ENCODE results near the gene SKA1. TPM values are rescaled to one million over a fixed set of nuclear protein-coding genes. Genes with fewer than 3 reads are reported as not detected.

SKA1 gene
- total RNA-seq, 1 experiment from 2014 or later, result 20.6 TPM

GRCh38 chr18:50359806-50360205 lies 15.0 kb upstream of the SKA1 start:
- Histone ChIP-seq H4K20me1 (ENCODE audit: control insufficient read depth, insufficient read depth, insufficient read length) (no peaks in the 10 kb centered on the region), H2AFZ (ENCODE audit: low read length) (no peak overlapping the region), H3K27ac (ENCODE audit: insufficient read length, low read depth, low read length) (no peak overlapping the region), H2BK20ac (ENCODE audit: low read depth, low read length, poor library complexity, severe bottlenecking) (no peak overlapping the region), H2BK120ac (ENCODE audit: low read depth, low read length, poor library complexity, severe bottlenecking) (no peak overlapping the region), H2BK15ac (ENCODE audit: low read depth, low read length) (no peak overlapping the region), H3K79me1 (ENCODE audit: insufficient read depth, low read depth, low read length, poor library complexity, severe bottlenecking) (no peaks in the 10 kb centered on the region), H3K9me3 (ENCODE audit: control insufficient read depth, low read depth, low read length) (no peaks in the 10 kb centered on the region), H3K56ac (ENCODE audit: insufficient read length, low read depth, low read length) (no peak overlapping the region), H2AK5ac (ENCODE audit: insufficient read length, low read length) (no peak overlapping the region), H3K79me2 (ENCODE audit: insufficient read depth, low read length) (no peaks in the 10 kb centered on the region), H3K23me2 (ENCODE audit: insufficient read length, low read depth, low read length, poor library complexity, severe bottlenecking) (no peaks in the 10 kb centered on the region), H2BK5ac (ENCODE audit: insufficient read length, low read length) (no peak overlapping the region), H4K5ac (ENCODE audit: insufficient read length, low read depth, low read length) (no peak overlapping the region), H3K4me2 (ENCODE audit: insufficient read depth, insufficient read length, low read length) (no peak overlapping the region), H3T11ph (ENCODE audit: low read length) (no peak overlapping the region), H4K91ac (ENCODE audit: insufficient read length, low read depth, low read length) (no peak overlapping the region), H3K18ac (ENCODE audit: insufficient read length, low read depth, low read length) (no peak overlapping the region), H4K8ac (replicated peaks; ENCODE audit: insufficient read length, low read depth, low read length) (no peak overlapping the region), H2BK12ac (ENCODE audit: insufficient read length, low read depth, low read length) (no peak overlapping the region), H3K4ac (ENCODE audit: low read depth, low read length) (no peak overlapping the region), H3K14ac (ENCODE audit: insufficient read depth, low read length) (no peak overlapping the region), H3K23ac (ENCODE audit: insufficient read length, low read depth, low read length) (no peak overlapping the region), H3K27me3 (ENCODE audit: insufficient read depth, low read length) (no peaks in the 10 kb centered on the region), H3K4me1 (ENCODE audit: insufficient read depth, low read length) (peaks cover 2% of the 10 kb centered on the region; the same call in 1 of the 2 replicates), H3K9ac (ENCODE audit: extremely low read depth, insufficient read length, low read length) (no peak overlapping the region)
- Mint-ChIP-seq H3K9me3 (no peaks in the 10 kb centered on the region; a peak in 1 of 5 replicates), H3K27me3 (ENCODE audit: low read depth) (peaks cover 18% of the 10 kb centered on the region), H3K36me3 (ENCODE audit: insufficient read depth in 1 of 3, low read depth in 3 of 3) (no peaks in the 10 kb centered on the region), H3K4me1 (peaks cover 7 to 9% of the 10 kb centered on the region in 2 experiments), H3K4me3 (no peak overlapping the region), H3K27ac (no peak overlapping the region)
- DNase-seq, result no peak
- WGBS (ENCODE audit: extremely low coverage, insufficient read length, low lambda C conversion rate), result no CpG with 5 or more reads among the region's 2 CpGs
- TF ChIP-seq, protein P1, sequence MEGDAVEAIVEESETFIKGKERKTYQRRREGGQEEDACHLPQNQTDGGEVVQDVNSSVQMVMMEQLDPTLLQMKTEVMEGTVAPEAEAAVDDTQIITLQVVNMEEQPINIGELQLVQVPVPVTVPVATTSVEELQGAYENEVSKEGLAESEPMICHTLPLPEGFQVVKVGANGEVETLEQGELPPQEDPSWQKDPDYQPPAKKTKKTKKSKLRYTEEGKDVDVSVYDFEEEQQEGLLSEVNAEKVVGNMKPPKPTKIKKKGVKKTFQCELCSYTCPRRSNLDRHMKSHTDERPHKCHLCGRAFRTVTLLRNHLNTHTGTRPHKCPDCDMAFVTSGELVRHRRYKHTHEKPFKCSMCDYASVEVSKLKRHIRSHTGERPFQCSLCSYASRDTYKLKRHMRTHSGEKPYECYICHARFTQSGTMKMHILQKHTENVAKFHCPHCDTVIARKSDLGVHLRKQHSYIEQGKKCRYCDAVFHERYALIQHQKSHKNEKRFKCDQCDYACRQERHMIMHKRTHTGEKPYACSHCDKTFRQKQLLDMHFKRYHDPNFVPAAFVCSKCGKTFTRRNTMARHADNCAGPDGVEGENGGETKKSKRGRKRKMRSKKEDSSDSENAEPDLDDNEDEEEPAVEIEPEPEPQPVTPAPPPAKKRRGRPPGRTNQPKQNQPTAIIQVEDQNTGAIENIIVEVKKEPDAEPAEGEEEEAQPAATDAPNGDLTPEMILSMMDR (conservative IDR thresholded peaks at IDR 0.05), result no peak
